Activated CD4-positive, alpha-beta T cell treated with anti-CD3 and anti-CD28 coated beads for 1 hour (primary cell): ENCODE measurements around the gene HSPA1A.
A peak's percentile ranks its signal among the peaks of the same experiment; 100 is the strongest.
"Not testable (repeated sequence)": the region's sequence is repeated elsewhere in the genome, so short reads cannot be mapped to it uniquely, and the experiment has no call there.

Experiments
- DNase-seq: peaks from one replicate; pipeline ENCODE4 v3.0.0-alpha.2; 2020

Gene HSPA1A

DNA sequence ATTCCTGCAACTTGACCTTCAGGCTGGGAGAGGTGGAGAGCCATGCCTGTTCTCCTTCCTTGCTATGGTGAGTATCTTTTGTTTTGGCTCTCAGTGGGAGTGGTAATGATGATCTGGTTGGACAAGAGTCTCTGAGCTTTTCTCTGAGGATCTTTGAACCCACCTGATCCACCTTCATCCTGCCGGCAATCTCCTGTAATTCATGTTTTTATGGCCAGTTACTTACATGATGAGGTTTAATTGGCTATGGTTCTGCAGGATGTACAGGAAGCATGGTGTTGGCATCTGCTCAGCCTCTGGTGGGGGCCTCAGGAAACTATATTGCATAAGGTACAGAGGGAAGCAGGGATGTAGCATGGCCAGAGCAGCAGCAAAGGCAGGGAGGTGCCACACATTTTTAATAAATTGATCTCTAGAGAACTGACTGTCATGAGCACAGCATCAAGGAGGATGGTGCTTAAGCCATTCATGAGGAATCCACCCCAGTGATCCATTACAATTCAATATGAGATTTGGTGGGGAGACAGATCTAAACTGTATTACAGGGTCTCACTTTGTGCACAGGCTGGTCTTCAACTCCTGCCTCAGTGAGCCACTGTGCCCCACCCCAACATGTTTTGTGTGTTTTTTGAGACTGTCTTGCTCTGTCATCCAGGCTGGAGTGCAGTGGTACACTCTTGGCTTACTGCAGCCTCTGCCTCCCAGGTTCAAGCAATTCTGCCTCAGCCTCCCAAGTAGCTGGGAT, 22.2 kb downstream of the HSPA1A start:
- DNase-seq: no peak

DNA sequence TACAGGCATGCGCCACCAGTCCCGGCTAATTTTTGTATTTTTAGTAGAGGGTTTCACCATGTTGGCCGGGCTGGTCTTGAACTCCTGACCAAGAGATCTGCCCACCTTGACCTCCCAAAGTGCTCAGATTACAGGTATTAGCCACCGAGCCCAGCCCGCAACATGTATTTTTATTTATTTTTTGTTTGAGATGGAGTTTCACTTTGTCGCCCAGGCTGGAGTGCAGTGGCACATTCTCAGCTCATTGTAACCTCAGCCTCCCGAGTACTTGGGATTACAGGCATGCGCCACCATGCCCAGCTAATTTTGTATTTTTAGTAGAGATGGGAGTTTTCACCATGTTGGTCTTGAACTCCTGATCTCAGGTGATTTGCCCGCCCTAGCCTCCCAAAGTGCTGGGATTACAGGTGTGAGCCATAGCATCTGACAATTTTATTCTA, 22.8 kb downstream of the HSPA1A start:
- DNase-seq: not testable (repeated sequence)

DNA sequence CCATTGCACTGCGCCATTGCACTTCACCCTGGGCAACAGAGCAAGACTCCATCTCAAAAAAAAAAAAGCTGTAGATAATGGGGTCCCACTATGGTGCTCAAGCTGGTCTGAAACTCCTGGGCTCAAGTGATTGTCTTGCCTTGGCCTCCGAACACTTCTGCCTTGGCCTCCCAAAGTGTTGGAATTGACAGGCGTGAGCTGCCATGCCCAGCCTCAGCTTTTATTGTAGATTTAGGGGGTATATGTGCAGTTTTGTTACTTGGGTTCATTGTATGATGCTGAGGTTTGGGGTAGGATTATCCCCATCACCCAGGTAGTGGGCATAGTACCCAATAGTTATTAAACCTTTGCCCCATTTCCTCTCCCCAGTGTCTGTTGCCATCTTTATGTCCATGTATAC, 23.6 kb downstream of the HSPA1A start:
- no peak for DNase-seq

DNA sequence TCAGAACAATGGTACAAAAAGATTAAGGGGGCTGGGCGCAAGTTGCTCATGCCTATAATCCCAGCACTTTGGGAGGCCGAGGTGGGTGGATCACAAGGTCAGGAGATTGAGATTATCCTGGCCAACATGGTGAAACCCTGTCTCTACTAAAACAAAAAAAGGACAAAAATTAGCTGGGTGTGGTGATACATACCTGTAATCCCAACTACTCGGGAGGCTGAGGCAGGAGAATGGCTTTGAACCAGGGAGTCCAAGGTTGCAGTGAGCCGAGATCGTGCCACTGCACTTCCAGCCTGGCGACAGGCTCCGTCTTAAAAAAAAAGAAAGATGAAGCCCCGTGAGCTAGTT, 24.4 kb downstream of the HSPA1A start:
- DNase-seq: not testable (repeated sequence)

DNA sequence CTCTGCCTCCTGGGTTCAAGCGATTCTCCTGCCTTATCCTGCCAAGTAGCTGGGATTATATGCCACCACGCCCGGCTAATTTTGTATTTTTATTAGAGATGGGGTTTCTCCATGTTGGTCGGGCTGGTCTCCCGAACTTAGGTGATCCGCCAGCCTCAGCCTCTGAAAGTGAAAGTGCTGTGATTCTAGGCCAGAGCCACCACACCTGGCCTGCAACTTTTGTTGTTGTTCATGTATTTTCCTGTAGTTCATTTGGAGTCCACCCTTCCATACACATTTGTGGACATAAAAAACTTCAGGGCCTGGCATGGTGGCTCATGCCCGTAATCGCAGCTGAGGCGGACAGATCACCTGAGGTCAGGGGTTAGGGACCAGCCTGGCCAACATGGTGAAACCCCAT, 26.7 kb downstream of the HSPA1A start:
- DNase-seq: no peak

DNA sequence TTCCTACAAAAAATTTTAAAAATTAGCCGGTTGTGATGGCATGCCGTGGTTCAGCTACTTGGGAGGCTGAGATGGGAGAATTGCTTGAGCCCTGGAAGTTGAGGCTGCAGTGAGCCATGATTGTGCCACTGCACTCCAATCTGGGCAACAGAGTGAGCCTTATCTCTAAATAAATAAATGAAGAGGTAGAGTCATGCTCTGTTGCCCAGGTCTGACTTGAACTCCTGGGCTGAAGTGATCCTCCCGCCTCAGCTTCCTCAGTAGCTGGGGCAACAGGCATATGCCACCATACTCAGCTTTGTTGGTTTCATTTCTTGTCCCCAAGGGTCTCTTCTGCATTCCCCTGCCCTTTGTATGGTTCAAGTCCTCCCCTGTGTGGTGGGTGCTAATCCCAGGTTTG, 29.2 kb downstream of the HSPA1A start:
- DNase-seq: no peak

DNA sequence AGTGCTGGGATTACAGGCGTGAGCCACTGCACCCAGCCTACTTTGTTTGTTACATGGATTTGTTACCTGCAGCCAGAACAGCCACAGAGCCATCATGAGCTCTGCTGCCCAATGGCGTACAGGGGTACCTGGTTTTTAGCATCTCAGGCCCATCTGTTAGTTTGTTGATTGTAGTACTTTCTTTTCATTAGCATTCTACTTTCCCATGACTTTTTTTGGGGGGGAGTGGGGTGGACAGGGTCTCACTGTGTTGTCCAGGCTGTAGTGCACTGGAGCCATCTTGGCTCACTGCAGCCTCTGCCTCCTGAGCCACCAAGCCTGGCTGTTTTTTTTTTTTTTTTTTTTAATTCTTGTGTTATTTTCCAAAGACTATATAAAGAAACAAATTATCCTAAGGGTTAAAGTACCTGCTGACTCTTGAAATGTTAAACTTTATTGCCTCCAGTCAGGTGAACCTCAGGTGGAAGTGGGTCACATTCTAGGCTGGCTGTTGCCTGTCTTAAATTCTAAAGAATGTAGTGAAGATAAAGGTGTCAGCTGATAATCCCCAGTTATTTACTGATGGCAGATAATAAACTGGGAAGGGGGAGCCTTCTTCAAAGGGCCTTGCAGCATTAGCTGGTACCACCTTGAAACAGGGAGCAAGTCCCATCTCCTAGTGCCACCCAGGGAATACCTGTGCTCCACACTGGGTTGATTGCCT, 32.1 kb downstream of the HSPA1A start:
- no peak for DNase-seq

DNA sequence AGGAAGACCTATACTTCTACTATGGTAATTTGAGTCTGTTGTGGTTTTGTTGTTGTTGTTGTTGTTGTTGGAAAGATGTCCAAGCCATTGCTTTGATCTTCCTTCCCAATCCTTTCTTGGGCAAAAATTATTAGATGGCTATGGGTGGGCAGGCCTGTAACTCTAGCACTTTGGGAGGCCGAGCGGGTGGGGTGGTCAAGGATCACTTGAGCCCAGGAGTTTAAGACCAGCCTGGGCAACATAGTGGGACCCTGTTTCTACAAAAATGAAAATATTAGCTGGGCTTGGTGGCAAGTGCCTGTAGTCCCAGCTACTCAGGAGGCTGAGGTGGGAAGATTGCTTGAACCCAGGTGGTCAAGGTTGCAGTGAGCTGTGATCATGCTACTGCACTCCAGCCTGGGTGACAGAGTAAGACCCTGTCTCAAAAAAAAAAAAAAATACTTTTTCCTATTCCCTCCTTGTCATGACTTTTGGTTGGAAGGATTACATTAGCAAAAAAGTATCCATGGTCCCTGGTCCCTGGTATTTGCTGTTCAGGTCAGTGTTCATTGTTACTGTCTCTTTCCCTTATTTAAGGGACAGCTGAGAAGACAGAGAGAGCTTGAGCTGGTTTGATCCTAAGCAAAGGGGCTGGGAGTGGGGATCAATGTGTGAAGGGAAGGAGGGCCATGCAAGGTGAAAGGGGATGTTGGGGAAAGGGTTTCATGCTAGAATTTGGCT, 35.6 kb downstream of the HSPA1A start:
- DNase-seq: no peak

DNA sequence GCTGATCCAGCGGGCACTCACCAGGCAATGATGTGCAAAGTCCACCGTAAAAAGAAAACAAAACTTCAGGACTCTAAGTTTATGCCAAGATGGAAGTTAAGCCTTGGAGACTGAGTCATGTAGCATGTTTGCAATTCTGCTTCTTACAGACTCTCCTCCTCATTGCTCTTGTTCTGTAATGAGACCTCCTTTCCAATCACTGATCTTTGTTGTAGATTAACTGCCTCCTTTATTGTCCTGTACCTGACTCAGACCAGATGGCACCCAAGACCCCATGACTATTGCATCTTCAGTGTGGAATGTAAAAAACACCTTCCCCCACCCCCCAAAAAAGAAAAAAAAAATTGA, 36.1 kb downstream of the HSPA1A start:
- DNase-seq: no peak

DNA sequence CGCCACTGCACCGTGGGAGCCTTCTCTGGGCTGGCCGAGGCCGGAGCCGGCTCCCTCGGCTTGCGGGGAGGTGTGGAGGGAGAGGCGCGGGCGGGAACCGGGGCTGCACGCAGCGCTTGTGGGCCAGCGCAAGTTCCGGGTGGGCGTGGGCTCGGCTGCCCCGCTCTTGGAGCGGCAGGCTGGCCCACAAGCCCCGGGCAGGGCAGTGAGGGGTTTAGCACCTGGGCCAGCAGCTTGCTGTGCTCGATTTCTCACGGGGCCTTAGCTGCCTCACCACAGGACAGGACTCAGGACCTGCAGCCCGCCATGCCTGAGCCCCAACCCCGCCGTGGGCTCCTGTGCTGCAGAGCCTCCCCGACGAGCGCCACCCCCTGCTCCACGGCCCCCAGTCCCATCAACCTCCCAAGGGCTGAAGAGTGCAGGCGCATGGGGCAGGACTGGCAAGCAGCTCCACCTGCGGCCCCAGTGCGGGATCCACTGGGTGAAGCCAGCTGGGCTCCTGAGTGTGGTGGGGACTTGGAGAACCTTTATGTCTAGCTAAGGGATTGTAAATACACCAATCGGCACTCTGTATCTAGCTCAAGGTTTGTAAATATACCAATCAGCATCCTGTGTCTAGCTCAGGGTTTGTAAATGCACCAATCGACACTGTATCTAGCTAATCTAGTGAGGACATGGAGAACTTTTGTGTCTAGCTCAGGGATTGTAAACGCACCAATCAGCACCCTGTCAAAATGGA, 36.8 kb downstream of the HSPA1A start:
- not testable (repeated sequence) for DNase-seq

DNA sequence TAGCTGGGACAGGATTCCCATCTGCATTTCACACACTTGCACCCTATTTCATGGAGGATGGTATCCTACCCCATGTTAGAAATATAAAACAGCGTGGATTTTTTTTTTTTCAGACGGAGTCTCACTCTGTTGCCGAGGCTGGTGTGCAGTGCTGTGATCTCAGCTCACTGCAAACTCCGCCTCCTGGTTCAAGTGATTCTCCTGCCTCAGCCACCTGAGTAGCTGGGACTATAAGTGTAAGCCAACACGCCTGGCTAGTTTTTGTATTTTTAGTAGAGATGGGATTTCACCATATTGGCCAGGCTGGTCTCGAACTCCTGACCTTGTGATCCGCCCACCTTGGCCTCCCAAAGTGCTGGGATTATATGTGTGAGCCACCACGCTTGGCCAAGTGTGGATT, 42.4 kb downstream of the HSPA1A start:
- DNase-seq: not testable (repeated sequence)

DNA sequence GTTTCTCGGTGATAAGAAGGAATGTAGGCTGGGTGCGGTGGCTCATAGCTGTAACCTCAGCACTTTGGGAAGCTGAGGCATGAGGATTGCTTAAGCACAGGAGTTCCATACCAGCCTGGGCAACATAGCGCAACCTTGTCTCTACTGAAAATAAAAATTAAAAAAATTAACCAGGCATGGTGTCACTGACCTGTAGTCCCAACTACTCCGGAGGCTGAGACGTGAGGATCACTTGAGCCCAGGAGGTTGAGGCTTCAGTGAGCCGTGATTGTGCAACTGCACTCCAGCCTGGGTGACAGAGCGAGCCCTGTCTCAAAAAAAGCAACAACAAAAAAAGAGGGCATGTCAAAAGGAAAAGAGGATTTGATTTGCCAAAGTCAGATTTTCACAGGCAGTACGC, 43.4 kb downstream of the HSPA1A start:
- DNase-seq: no peak

DNA sequence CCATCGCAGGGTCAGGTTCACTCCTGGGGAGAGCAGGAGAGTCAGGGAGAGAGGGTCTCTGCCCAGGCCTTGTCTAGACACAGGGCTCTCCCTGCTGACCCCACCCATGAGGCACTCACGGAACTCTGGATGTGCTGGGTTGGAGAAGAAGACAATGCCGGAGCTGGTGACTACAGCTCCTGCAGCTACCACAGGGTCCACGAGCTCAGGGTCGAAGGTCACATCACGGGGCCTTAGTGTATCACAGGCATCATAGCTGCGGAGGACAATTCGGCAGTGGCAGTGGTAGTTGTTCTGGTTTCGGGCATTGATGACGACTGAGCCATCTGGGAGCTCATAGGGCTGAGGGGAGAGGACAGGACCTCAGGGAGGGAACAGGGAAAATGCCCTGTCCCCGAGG, 44.6 kb downstream of the HSPA1A start:
- no peak for DNase-seq

DNA sequence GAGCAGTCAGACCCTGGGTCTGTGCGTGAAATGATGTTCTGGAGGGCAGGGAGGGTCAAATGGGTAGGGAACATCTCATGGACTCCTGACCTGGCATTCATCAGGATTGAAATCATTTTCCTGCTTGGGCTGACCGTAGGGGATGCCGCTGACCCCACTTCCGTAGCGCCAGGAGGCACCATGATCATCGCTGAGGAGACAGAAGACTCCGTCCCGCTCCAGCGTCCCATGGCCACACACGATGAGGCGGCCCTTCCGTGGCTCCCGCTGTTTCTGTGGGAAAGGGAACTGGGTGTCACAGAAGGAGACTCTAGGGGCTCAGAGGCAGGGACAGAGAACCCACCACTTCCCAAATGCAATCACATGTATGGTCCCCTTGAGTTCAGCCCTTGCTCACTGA, 45.0 kb downstream of the HSPA1A start:
- no peak for DNase-seq

DNA sequence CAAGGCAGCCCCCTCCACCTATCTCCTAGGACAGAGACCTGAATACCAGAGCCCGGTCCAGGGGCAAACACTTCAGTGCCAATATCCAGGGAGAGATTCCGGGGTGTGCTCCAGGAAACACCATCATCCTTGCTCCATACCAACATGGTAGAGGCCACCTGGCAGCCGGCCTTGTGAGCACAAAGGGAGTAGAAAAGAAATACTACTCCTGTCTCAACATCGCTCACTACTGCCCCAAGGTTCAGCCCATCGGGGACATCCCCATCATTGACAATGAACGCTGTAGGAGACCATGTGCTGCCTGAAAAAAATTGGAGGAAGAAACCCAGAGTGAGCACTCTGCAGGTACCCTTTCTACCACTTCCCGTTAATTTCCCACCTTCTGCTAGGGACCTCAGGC, 45.8 kb downstream of the HSPA1A start:
- DNase-seq: no peak

DNA sequence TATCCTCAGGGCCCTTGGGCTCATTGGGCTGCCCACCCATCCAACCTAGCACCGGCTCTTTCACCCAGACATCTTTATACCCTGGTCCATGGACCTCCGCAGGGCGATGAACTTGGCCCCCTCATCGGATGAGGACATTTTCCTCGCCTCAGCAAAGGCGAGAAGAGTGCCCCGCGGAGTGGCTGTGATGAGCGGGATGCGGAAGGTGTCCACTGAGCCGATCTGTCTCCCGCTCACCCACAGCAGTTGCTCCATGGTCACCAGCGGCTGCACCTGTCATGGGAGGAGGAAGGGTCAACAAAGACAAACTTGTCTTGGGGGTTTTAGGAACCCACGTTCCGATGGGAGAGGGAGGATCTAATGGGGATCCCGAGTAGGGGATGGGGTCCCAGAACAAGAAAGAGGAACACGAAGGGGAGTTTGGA, 46.6 kb downstream of the HSPA1A start:
- DNase-seq: no peak

DNA sequence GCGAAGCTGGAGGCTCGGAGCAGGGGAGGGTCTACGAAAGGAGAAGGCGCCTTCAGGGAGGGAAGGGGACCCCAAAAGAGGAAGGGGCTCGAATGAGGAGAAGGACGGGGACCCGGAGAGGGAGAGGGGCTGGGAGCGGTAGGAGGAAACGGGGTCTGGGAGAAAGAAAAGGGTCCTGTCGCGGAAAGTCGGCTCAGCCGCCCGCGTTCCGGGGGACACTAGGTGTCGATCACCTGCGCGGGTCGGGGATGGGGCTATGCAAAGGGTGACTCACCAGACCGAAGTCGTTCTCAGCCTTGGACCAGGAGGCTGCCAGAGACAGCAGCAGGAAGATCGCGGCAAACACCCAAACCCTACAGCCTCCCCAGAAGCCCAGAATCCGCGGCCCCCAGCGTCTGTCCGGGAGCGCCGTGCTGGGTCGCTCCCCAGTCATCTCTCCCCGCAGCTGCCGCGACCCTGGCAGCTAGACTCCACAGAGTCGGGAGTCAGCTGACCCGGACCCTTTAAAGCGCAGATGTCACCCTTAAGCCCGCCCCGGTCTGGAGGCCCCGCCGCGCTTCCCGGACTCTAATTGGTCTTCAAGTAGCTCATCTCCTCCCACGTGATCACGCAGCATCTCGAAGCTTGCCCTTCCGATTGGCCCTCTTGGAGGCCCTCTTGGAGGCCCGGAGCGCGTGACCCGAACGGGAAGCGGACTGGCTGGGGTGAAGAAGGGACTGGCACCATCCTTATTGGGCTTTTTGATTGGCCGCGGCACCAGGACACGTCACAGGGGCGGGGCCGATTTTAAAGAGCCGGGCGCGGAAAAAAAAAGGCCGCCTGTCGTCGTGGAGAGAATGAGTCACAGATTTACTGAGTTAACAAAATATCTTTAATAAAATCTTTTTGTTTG, 47.2 kb downstream of the HSPA1A start, which contains the start of gene NEU1:
TSS of gene NEU1 (minus strand) at position 478 of the 892 bp plus-strand sequence. CDS start at position 433, 45 bp downstream.
- peak; percentile 99 for DNase-seq

DNA sequence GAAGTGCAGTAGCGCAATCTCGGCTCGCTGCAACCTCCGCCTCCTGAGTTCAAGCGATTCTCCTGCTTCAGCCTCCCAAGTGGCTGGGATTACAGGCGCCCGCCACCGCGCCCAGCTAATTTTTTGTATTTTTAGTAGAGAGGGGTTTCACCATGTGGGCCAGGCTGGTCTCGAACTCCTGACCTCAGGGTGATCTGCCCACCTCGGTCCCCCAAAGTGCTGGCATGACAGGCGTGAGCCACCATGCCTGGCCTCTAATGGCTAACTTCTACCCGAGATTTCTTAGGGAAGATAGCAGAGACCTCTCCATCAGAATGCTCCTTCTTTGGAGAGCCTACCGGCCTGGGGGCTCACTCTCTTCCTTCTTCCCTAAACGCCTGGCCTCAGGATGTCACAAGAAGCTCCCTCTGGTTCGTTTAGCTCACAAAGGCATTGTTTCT, 48.8 kb downstream of the HSPA1A start:
- not testable (repeated sequence) for DNase-seq

DNA sequence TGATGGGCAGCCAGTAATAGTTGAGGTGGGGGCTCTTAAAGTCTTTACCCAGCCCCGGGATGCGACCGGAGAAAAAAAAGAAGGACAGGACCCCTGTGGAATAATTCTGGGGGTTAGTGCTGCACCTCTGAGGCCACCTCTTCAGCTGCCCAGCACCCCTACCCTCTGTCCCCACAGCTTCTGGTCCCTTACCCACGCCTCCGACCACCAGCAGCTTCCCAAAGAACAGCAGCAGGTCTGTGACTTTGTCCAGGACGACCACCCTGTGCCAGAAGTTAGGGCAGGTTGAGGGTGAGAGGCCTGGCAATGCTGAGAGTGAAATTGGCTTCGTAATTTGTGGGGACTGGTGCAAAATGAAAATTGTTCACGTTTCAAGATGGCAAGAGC, 49.5 kb downstream of the HSPA1A start:
- no peak for DNase-seq

DNA sequence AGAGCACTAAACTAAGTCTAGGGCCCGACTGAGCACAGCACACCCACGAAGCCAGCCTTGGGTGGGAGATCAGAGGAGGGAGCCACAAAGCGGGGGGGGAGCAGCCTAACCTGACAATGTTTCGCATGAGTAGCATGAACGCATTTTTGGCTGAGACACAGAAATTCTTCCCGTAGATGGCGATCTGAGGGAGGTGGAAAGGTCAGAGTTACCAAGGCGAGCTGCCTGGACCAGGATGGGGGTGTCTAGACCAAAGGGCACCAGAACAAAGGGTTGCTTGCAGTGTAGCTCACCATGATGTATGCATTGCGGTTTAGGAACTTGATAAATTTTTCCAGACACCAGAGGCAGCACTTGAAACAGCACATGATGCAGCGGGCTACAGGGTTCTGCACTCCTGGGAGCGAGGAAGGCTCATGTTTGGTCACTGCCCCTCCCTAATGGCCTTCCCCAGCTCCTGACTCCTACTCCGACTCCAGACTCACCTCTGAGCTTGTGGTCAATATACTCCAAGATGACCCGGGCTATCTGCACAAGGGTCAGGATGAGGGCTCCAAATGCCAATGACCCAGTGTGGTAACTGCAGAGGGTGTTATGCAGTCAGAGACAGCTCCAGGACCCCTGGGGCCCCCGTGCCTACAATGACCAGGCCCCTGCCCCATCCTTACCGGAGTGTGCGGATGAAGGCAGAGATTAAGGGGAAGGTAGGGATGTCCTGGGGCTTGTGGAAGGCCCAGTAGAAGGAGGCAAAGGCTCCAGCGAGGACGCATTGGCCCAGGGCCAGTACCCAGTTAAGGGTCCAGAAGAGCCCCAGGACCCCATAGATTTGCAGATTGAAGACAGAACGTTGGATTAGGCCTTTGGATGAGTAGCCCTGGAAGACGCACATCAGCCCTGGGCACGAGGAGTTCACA, 50.1 kb downstream of the HSPA1A start:
- DNase-seq: no peak
